Loucy (cell line): ENCODE results near the gene ZNF226.

Source experiments
- CTCF ChIP-seq: fragments of 200-600 bp; sonication (generic); conservative IDR thresholded peaks from 2 replicates; pipeline ENCODE4 v1.5.1; 2014; ENCODE audit warnings: mild to moderate bottlenecking, antibody characterized with exemption, low read length
- EZH2phosphoT487 ChIP-seq: fragments of 200-600 bp; IDR thresholded peaks from 2 replicates; pipeline ENCODE4 v1.6.1; 2018; ENCODE audit warnings: antibody characterized with exemption, mild to moderate bottlenecking, moderate library complexity, borderline replicate concordance

GRCh38 chr19:44204772-44205171, 39.9 kb downstream of the ZNF226 start:
- TF ChIP-seq CTCF, result no peak
- TF ChIP-seq EZH2phosphoT487, result no peak
